ENCODE results near the gene REPIN1. TPM values are rescaled to one million over a fixed set of nuclear protein-coding genes. Genes with fewer than 3 reads are reported as not detected.

Gene REPIN1
- total RNA-seq, 1 experiment from 2014 or later, result 104 TPM

DNA sequence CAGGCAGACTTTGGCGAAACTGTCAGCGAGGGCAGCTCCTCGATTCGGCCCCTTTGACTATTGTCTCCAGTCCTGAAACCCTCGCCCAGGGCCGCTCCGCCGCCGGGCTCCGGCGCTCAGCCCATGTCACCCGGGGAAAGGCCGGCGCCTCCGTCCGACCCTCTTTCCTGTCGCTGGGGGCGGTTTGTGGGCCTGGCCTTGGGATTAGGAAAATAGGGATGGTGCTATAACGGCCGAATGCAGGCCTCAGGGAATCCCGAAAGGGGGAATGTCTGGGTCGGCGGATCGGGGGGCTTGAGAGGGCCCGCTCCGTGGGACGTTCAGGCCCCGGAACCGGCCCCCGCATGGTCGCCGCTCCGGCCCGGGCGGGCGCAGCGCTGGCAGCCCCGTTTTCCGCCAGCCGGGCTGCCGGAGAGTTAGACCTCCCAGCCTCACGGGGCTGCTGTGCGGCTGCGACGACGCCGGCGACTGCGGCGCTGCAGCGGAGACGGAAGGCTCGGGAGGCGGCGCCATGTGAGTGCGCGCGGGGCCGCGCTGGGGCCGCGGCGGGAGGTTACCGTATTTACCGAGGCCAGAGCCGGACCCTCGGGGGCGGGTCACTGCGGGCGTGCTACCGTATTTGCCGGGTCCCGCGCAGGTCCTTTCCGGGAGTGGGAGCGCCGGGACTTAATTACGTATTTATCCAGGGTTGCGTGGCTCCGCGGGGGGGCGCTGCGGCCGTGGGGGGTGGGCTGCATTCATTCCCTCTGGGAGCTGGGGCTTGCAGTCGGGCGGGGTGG is 36.4 kb downstream of the REPIN1 start:
- peak; percentile 65 for DNase-seq (ENCODE audit: extremely low read depth, low read depth)

DNA sequence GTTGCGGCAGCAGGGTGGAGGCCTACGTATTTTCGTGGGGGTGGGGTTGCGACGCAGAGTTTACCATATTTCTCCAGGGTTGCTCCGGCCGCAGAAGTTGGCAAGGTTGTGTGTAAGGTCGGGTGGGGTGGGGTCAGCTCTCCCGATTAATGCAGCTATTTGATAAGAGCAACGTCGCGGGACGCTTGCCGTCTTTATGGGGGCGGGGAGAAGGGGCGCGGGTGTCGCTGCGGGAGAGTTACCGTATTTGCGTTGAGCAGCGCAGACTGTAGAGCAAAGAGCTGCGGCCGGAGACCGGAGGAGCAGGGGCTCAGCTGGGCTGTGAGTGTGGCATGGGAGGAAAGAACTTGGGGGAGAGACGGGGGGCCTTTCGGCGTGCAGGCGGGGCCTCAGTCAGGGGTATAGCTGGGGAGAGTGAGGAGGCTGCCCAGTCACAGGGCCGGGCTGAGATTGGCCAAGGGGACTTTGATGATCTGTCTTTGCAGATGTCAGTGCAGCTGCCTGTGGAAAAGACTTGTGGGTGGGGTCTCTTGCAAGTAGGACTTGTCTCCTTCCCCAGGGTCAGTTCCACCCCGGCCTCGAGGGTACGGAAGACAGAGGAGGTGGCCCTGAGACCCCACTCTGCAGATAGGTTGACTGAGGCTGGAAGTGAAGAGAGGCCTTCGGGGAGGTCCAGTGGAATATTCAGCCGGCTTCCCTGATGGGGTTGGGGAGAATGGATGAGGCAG is 37.1 kb downstream of the REPIN1 start:
- DNase-seq (ENCODE audit: extremely low read depth, low read depth), result no peak

DNA sequence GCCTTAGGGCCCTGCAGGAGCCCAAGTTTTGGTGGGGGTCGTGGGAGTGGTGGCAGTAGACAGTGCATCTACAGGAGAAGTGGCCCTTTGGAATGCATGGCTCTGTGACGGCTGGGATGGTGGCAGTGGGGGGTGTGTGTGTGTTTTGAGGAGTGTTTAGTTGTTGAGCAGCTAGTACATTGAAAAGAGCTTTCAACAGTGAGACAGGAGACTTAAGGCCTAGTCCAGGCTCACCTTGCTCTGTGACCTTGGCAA is 37.6 kb downstream of the REPIN1 start:
- no peak for DNase-seq (ENCODE audit: extremely low read depth, low read depth)

DNA sequence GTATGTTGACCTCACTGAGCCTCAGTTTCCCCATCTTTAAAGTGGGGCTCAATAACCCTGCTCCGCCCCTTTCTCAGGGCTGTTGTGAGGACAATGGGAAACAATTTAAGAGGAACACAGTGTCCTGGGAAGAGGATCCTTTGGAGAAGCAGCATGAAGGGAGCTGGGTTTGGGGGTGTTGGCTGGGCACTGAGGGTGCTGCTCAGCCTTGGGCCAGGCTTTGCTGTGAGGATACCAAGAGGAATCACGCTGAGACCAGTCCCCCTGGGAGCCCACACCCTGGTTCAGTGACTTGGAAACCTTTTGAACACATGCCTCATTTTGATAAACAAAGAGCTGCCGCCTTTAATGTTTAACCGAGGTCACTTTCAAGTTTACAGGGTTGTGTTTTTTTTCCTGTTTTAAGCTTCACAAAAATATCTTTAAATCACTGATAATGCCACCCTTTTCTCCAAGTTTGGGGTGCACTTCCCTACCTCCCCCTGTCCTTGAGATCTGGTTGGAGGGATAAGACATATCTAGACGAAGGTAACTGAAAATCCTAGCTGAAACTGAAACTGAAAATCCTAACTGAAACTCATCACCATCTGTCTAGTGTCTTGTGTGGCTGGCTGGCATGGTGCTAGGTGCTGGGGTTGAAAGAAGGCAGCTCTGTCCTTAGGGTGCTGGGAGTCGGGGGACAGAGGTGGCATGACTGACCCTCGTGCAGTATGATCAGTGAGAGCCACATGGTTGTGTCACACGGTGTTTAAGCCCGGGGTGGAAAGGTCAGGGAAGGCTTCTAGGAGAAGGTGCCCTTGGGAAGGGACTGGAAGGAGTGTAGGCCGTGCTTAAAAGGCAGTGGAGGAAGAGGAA is 38.2 kb downstream of the REPIN1 start:
- DNase-seq (ENCODE audit: extremely low read depth, low read depth), result no peak

DNA sequence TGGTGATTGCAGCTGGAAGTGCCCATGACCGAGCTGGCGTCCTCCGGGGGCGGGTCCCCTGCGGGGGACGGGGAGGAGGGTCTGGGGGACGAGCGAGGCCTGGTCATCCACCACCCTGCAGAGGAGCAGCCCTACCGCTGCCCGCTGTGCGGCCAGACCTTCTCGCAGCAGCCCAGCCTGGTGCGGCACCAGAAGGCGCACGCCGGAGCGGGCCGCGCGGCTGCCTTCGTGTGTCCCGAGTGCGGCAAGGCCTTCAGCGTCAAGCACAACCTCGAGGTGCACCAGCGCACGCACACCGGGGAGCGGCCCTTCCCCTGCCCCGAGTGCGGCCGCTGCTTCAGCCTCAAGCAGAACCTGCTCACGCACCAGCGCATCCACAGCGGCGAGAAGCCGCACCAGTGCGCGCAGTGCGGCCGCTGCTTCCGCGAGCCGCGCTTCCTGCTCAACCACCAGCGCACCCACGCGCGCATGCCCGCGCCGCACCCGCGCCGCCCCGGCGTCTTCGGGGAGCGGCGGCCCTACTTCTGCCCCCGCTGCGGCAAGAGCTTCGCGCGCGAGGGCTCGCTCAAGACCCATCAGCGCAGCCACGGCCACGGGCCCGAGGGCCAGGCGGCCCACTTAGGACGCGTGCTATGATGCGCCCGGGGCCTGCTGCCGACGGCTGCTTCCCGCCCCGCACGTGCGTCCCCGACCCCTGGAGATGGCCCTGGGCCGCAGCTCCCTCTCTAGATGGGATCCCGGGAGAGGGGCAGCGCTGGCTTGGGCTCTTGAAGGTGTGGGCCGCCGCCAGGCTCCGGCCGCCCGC is 39.2 kb downstream of the REPIN1 start:
- DNase-seq (ENCODE audit: extremely low read depth, low read depth), result no peak

DNA sequence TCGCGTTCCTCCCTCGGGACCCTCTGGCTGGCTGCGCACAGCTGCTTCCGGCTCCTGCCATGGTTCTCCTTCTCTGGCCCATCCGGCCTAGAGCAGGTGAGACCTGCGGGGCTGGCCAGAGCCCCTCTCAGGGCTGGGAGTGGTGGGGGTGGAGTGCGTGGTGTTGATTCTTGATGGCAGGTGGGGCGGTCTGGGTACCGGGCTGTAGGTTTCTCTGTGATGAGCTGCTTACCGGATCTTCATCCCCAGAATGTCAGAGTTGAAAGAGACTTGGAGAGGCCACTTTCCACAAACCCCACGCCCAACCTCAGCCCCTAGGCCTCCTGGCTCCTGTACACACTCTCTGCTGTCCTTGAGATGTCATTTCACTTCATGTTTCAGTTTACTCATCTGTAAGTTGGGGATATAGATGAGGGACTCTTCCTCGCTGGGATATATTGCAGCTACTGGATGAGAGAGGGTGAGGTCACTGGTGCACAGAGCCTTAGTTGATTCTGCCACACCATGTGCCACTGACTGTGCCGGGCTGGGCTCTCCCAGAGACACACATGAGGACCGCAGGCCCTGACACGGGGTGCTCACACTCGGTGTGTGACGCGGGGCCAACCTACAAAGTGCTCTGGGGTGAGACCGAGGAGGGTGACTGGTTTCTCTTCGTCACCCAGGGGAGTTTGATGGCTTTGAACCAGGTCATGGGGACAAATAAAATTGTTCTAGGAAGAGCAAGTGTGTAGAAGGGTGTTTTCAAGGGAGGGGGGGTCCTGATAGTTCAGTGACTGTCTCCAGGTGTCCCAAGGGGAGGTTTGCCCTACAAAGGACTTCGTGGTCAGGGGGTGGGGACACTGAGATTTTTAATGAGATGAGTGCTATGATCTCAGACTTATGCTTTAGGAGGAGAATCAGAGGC is 40.0 kb downstream of the REPIN1 start:
- no peak for DNase-seq (ENCODE audit: extremely low read depth, low read depth)

DNA sequence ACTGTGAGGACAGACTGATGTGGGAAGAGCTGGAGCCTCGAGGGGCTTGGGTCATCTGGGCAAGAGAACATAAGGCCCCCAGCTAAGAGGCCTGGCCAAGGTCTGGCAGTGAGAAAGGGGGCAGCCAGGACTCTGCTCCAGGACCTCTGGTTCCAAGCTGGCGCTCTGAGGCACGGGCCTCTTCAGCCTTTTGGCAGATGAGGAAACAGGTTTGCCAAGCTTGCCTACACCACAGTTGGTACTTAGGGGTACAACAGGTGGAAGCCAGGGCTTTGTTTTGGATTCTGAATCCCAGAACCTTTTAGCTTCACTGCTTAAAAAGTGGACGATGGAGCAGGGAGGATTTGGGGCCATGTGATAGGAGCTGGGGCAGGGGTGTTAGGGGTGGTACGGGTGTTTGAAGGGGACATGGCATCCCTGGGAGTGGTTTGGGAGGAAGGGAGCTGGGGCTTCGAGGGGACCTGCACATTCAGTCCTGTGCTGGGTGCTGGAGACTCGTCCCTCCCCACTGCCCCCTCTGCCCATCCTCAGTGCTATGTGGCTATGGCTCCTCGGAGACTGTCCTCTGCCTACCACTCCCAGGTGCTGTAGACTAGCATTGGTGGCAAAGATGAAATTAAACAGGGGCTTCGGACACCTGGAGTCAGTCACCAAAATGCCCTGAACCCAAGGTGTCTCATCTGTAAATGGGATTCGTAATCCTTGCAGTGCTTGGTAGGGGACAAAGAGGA is 40.8 kb downstream of the REPIN1 start:
- no peak for DNase-seq (ENCODE audit: extremely low read depth, low read depth)

DNA sequence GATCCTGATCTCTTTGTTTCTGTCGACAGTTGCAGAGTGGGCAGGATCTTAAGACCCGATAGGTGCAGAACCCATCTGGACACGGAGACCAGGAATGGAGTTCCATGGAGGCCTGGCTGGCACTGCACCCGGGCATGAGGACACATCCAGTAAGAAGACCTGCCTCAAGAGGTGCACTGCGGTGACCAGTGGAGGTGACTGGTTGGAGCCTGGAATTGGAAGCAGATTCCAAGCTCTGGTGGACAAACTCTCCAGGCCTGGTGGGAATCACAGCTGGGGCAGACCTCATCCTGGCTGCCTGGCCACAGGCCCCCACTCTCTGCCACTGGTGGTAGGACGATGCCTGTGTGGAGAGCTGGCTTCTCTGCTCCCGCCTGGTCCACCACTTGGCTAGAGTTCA is 41.5 kb downstream of the REPIN1 start:
- no peak for DNase-seq (ENCODE audit: extremely low read depth, low read depth)

DNA sequence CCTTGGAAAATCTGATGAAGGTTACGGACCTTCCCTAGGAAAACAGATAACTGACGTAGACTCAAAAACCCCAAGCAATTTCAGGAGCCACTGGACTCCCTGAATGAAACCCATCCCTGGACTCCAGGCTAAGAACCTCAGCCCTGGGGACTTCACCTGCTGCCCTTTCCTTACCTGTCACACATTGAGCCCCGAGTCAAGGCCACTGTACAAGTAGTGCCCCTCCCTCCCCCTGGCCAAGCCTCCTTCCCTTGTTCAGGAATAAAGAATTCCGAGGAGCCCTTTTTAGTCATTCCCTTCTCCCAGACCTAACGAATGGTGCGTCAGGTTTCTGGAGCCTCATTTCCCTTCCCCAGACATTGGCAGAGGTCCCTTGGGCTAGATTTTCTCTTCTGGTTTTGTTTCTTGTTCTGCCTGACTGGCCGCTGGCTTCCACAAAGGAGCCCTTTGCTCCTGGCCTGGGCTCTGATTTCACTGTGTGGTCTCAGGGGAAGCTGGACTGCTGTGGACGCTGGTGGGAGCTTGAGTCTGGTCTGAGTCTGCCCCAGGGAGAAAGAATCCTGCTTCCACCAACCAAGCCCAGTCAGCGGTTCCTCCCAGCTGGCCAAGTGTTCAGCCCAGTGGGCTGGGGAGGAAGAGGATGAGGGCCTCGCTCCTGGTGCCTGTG is 42.2 kb downstream of the REPIN1 start:
- no peak for DNase-seq (ENCODE audit: extremely low read depth, low read depth)

DNA sequence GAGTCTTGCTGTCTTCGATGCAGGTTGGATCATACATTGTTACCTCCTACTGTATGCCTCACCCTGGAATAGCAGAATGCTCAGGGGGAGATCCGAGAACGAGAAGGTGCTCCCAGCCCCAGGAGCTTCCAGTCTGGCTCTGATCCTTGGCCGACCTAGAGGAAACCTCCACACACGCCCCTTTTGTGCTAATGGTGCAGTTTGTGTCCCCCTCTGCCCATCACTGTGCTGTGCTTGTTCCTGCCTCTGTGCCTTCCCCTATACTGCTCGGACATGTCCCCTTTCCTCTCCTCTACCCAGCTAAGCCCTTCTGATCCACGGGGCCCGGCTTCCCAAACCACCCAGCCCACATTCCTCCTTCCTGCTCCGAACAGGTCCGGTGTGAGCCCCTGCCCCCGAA is 43.0 kb downstream of the REPIN1 start:
- no peak for DNase-seq (ENCODE audit: extremely low read depth, low read depth)

DNA sequence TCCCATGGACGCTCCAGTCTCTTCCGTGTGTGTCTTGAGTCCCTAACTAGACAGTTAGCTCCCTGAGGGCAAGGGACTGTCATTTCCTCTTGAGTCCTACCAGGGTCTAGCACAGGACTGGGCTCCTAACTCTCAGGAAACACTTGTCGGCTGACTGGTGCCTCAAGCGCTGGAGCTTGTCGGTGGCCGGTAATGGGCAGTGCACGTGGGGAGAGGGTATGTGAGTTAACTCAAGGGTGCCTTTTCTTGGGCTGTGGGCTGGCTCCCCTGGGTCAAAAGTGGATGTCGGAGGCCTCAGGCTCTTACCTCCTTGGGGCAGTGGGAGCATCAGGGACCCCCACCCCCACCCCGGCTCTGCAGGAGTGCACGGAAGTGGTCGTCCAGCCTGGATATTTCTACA is 43.4 kb downstream of the REPIN1 start:
- DNase-seq (ENCODE audit: extremely low read depth, low read depth), result no peak

DNA sequence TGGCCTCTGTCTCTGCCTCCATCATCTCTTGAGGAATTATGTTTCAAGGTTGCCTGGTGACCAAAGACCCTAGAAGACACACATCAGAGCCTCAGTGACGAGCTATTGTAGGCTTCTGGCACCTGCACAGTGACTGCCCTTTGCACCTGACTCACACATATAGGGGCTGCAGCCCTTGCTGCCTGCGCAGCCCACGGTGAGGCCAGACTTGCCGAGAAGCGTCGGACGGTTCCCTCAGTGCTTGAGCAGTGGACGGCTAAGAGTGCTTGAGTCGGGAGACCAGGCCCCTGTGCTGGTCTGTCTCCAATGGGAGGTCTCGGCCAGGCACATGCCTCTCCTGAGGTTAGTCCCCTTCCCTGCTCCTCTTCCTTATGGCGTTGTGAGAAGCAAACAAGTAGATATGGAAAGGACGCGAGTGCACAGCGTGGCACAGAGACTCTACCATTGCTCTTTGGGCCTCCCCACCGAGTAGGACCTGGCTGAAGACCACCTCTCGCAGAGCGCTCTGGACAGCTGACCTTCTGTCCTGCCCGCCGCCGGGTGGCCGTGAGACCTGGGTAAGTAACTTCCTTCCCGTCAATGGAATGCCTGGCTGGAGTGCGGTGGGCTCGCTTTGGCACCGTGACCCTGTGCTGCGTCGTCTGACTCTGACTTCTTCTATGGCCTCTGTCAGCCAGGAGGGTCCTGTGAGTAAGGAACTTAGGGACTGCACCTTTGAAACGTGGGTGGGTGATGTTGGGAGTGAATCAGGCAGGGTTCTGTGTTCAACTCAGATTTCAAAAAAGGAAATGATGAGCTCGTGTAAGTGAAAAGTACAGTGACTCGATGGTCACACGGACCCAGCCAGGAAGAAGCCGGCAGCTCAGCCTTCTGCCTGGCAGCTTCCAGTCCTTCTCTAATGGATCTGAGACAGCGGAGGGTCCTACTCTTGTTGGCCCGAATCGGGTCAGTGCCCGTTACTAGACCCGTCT is 44.2 kb downstream of the REPIN1 start:
- DNase-seq (ENCODE audit: extremely low read depth, low read depth), result no peak

DNA sequence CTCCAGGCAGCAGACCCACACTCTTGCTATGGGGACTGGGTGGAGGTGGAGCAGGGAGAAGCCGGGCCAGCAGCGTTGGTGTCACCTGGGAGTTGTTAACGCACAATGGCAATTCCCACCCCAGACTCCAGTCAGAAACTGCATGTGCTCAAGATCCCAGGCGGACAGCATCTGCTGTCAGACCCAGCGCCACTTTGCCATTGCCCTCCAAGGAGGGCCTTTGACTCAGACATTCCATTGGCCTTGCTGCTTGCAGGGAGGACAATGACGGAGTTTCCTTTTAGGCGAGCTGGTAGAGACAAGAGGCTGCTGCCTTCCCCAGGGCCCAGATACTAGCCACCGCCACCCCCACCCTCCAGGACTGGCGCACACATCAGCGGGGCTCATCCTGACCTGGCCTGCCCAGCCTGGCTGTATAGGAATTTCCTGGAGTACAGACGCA is 45.0 kb downstream of the REPIN1 start:
- no peak for DNase-seq (ENCODE audit: extremely low read depth, low read depth)

DNA sequence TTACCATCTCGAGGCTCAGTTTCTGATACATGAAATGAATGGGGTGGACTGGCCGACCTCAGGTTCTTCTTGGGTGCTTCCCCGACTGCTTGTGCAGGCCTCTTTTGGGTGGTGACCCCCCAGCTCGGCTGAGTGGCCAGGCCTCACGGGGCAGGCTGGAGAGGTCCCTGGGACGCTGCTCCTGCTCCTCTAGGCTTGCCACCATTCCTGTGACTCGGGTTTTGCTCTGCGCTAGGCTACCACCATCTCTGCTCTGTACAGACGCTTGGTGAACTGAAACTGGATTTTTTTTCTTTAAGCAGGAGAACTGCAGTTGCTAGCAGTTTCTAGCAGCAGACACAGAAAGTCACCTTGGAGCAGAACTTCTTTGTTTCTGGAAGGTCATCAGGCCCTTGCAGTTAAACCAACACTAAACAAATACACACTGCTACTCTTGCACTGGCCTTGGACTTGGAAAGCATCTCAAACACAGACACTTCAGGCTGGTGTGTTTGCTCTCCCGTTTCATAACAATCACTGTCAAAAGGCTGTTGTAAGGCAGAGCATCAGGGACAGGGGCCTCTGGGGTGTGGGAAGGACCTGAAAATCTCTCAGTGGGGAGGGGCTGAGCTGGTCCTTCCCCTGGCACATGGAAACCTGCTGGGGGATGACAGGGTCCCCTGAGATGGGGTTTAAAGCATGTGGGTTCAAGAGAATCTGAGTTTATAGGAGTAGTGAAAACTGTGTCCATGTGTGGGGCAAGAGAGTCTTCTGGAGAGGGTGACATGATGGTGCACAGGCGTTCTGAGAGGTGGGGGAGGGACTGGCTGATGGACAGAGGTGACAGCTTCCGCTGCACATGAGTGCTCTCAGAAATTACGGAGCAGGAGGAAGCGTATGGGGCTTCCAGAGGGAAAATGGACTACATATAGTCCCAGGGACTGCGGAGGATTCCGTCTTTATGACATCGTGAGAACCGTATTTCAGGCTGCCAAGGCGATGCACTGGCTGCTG is 46.8 kb downstream of the REPIN1 start:
- DNase-seq (ENCODE audit: extremely low read depth, low read depth), result no peak

DNA sequence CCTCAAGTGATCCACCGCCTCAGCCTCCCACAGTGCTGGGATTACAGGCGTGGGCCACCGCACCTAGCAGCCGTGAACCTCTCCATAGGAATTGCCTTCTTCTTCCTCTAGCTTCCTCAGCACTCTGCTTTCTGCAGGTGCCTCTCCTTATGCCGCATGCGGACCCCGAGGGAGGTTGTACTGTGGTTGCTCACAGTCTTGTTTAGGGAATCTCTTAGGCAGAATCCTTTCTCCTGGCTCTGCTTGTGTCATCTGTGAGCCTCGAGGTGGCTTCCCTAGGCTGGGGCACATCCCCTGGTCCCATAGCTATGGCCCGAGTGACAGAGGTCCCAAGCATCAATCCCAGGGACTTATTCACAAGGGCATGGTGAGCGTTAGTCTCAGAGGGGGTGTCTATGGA is 48.6 kb downstream of the REPIN1 start:
- DNase-seq (ENCODE audit: extremely low read depth, low read depth), result no peak

DNA sequence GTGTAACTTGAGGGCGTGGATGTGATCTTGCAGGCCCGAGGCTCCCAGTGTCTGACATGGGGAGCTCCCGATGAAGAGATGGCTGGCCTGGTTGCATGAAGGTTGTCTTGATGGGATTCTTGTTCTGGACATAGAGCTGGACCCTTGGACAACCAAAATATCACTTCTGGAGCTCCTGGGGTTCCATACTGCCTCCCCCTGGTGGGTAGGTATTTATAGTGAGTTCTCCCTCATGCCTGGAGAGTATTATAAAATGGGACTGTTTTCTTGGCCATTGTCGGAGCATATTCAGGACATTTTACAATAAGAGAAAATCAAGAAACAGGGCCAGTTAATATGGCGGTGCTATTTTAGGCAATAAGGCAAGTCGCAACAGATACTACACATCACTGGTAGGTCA is 49.2 kb downstream of the REPIN1 start:
- DNase-seq (ENCODE audit: extremely low read depth, low read depth), result no peak

All from NCI-H460 (cell line).